DOHH2 (cell line): ENCODE results near the gene HBA2.
"Not testable (repeated sequence)": the region's sequence is repeated elsewhere in the genome, so short reads cannot be mapped to it uniquely, and the experiment has no call there.

ENCODE experiments used
- EZH2phosphoT487 ChIP-seq: fragments of 200-600 bp; sonication (generic); IDR thresholded peaks from 2 replicates; pipeline ENCODE4 v1.6.1; 2017; ENCODE audit warnings: borderline replicate concordance, mild to moderate bottlenecking, antibody characterized with exemption, low read length, moderate library complexity, mixed read lengths
- TF ChIP-seq, protein P1 (sequence below): fragments of 200-600 bp; sonication (generic); IDR thresholded peaks from one replicate; pipeline ENCODE4 v1.5.1; 2014; ENCODE audit warnings: antibody characterized with exemption, mild to moderate bottlenecking, low read depth, low read length; ENCODE audit not compliant: poor library complexity, severe bottlenecking

- TF ChIP-seq, protein P1, sequence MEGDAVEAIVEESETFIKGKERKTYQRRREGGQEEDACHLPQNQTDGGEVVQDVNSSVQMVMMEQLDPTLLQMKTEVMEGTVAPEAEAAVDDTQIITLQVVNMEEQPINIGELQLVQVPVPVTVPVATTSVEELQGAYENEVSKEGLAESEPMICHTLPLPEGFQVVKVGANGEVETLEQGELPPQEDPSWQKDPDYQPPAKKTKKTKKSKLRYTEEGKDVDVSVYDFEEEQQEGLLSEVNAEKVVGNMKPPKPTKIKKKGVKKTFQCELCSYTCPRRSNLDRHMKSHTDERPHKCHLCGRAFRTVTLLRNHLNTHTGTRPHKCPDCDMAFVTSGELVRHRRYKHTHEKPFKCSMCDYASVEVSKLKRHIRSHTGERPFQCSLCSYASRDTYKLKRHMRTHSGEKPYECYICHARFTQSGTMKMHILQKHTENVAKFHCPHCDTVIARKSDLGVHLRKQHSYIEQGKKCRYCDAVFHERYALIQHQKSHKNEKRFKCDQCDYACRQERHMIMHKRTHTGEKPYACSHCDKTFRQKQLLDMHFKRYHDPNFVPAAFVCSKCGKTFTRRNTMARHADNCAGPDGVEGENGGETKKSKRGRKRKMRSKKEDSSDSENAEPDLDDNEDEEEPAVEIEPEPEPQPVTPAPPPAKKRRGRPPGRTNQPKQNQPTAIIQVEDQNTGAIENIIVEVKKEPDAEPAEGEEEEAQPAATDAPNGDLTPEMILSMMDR: not testable (repeated sequence)
- not testable (repeated sequence) for TF ChIP-seq EZH2phosphoT487
These were observed 8.4 kb upstream of the HBA2 start for GRCh38 chr16:164134-164823.
